ENCODE data around the gene BFAR. TPM values are rescaled to one million over a fixed set of nuclear protein-coding genes. Genes with fewer than 3 reads are reported as not detected.

BFAR gene
- total and polyA plus RNA-seq, 2 donors: 35.9 to 44.4 TPM

DNA sequence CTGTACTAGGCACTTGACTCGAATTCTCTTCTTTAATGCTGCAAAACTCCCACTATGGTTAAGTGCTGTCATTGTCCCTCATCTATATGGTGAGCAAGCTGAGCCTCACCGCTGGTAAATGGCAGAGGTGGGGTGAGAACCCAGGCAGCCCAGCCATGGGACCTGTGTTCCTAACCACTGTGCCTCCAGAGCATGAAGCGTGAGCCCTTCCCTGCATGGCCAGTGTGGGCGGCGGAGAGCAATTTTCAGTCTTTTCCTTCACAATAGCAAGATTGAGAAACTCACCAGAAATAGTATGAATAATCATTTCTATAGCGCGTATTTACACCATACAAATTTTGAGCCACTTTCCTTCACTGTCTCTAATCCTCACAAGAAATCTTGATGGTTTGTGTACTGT lies 9.2 kb downstream of the BFAR start:
- no peaks in the 10 kb centered on the region for H3K9me3 ChIP-seq (ENCODE audit: control insufficient read depth in 2 of 2, insufficient read depth in 1 of 2, low read length in 1 of 2)
- H3K4me1 ChIP-seq (ENCODE audit: control insufficient read depth in 2 of 2, insufficient read depth in 2 of 2, low read length in 2 of 2): no peaks in the 10 kb centered on the region
- DNase-seq (ENCODE audit: low read depth in 6 of 9, low spot score in 9 of 9): no peak
- H3K36me3 ChIP-seq (ENCODE audit: control insufficient read depth in 2 of 2, insufficient read depth in 2 of 2, low read length in 1 of 2): peaks cover 22 to 37% of the 10 kb centered on the region in 2 donors
- no peak overlapping the region for H3K27ac ChIP-seq (ENCODE audit: low read depth in 1 of 2, low read length in 1 of 2)
- H3K4me3 ChIP-seq (ENCODE audit: low read length in 2 of 2): no peak overlapping the region
- no peaks in the 10 kb centered on the region for H3K27me3 ChIP-seq (ENCODE audit: control insufficient read depth in 2 of 2, insufficient read depth in 1 of 2, low read length in 1 of 2)
- WGBS: 98% methylated on average over 7 of the region's 7 CpGs

DNA sequence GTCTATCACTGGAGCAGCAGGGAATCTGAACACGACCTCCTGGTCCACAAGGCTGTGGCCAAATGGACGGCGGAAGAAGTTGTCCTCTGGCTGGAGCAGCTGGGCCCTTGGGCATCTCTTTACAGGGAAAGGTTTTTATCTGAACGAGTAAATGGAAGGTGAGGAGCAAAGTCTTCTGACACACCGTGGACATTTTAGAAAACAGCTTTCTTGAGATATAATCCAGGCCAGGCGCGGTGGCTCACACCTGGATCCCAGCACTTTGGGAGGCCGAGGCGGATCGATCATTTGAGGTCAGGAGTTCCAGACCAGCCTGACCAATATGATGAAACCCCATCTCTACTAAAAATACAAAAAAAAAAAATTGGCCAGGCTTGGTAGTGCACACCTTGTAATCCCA lies 17.1 kb downstream of the BFAR start:
- no peaks in the 10 kb centered on the region for H3K27me3 ChIP-seq (ENCODE audit: control insufficient read depth in 2 of 2, insufficient read depth in 1 of 2, low read length in 1 of 2)
- H3K36me3 ChIP-seq (ENCODE audit: control insufficient read depth in 2 of 2, insufficient read depth in 2 of 2, low read length in 1 of 2): peaks cover 49 to 60% of the 10 kb centered on the region in 2 donors
- H3K4me1 ChIP-seq (ENCODE audit: control insufficient read depth in 2 of 2, insufficient read depth in 2 of 2, low read length in 2 of 2): peaks cover 0 to 2% of the 10 kb centered on the region in 2 donors
- H3K9me3 ChIP-seq (ENCODE audit: control insufficient read depth in 2 of 2, insufficient read depth in 1 of 2, low read length in 1 of 2): no peaks in the 10 kb centered on the region
- H3K27ac ChIP-seq (ENCODE audit: low read depth in 1 of 2, low read length in 1 of 2): no peak overlapping the region
- no peak overlapping the region for H3K4me3 ChIP-seq (ENCODE audit: low read length in 2 of 2)
- WGBS: 98% methylated on average over 10 of the region's 10 CpGs
- DNase-seq (ENCODE audit: low read depth in 6 of 9, low spot score in 9 of 9): no peak

GRCh38 chr16:14650629-14651028 lies 17.9 kb downstream of the BFAR start:
- no peak for DNase-seq (ENCODE audit: low read depth in 6 of 9, low spot score in 9 of 9)
- peak overlapping the region in 1 of 2 donors; percentile 24 for H3K27ac ChIP-seq (ENCODE audit: low read depth in 1 of 2, low read length in 1 of 2)
- peaks cover 52 to 58% of the 10 kb centered on the region in 2 donors for H3K36me3 ChIP-seq (ENCODE audit: control insufficient read depth in 2 of 2, insufficient read depth in 2 of 2, low read length in 1 of 2)
- H3K27me3 ChIP-seq (ENCODE audit: control insufficient read depth in 2 of 2, insufficient read depth in 1 of 2, low read length in 1 of 2): no peaks in the 10 kb centered on the region
- 90% methylated on average over 6 of the region's 6 CpGs for WGBS
- peaks cover 0 to 2% of the 10 kb centered on the region in 2 donors for H3K4me1 ChIP-seq (ENCODE audit: control insufficient read depth in 2 of 2, insufficient read depth in 2 of 2, low read length in 2 of 2)
- no peaks in the 10 kb centered on the region for H3K9me3 ChIP-seq (ENCODE audit: control insufficient read depth in 2 of 2, insufficient read depth in 1 of 2, low read length in 1 of 2)
- no peak overlapping the region for H3K4me3 ChIP-seq (ENCODE audit: low read length in 2 of 2)

DNA sequence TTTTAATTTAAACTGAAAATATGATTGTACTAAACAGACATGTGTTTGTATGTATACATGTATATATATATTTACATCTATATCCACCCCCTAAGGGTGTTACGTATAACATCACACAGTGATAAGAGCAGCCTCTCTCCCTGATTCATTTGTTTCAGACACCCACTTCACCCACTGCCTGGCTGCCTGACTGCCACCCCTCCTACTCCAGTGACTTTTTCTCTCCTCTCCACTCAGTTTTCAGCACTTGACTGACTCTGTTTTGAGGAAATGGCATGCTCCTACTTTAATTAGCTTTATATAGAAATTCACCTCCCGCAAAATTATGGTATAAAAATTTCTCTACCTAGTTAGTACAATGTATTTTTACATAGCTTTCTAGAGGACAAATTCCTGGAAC lies 20.0 kb downstream of the BFAR start:
- H3K4me3 ChIP-seq (ENCODE audit: low read length in 2 of 2): no peak overlapping the region
- 96% methylated on average over 2 of the region's 2 CpGs for WGBS
- H3K36me3 ChIP-seq (ENCODE audit: control insufficient read depth in 2 of 2, insufficient read depth in 2 of 2, low read length in 1 of 2): peaks cover 55 to 62% of the 10 kb centered on the region in 2 donors
- no peak overlapping the region for H3K27ac ChIP-seq (ENCODE audit: low read depth in 1 of 2, low read length in 1 of 2)
- no peaks in the 10 kb centered on the region for H3K9me3 ChIP-seq (ENCODE audit: control insufficient read depth in 2 of 2, insufficient read depth in 1 of 2, low read length in 1 of 2)
- no peak for DNase-seq (ENCODE audit: low read depth in 6 of 9, low spot score in 9 of 9)
- H3K4me1 ChIP-seq (ENCODE audit: control insufficient read depth in 2 of 2, insufficient read depth in 2 of 2, low read length in 2 of 2): peaks cover 0 to 2% of the 10 kb centered on the region in 2 donors
- no peaks in the 10 kb centered on the region for H3K27me3 ChIP-seq (ENCODE audit: control insufficient read depth in 2 of 2, insufficient read depth in 1 of 2, low read length in 1 of 2)

DNA sequence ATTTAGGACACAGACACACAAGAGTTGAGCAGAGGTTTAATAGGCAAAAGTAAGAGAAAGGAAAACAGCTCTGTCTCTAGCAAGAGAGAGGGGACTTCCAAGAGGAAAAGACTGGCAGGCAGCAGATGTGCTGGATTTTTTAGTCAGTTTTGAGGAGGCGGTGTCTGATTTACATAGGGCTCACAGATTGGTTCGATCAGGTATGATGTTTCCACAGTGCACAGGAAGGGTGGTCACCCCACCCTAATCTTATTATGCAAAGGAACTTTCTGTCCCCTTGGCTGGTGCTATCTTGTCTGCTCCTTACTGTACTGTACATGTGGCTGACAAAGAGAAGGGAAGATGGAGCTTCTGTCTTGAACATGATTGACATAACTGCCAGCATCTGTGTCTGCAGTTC lies 25.3 kb downstream of the BFAR start:
- no peak for DNase-seq (ENCODE audit: low read depth in 6 of 9, low spot score in 9 of 9)
- Histone ChIP-seq H3K9me3 (ENCODE audit: control insufficient read depth in 2 of 2, insufficient read depth in 1 of 2, low read length in 1 of 2) (no peaks in the 10 kb centered on the region), H3K27me3 (ENCODE audit: control insufficient read depth in 2 of 2, insufficient read depth in 1 of 2, low read length in 1 of 2) (no peaks in the 10 kb centered on the region), H3K4me3 (ENCODE audit: low read length in 2 of 2) (no peak overlapping the region), H3K36me3 (ENCODE audit: control insufficient read depth in 2 of 2, insufficient read depth in 2 of 2, low read length in 1 of 2) (peaks cover 27 to 55% of the 10 kb centered on the region in 2 donors), H3K27ac (ENCODE audit: low read depth in 1 of 2, low read length in 1 of 2) (no peak overlapping the region), H3K4me1 (ENCODE audit: control insufficient read depth in 2 of 2, insufficient read depth in 2 of 2, low read length in 2 of 2) (no peaks in the 10 kb centered on the region)
- WGBS: 94% methylated on average over 2 of the region's 2 CpGs

DNA sequence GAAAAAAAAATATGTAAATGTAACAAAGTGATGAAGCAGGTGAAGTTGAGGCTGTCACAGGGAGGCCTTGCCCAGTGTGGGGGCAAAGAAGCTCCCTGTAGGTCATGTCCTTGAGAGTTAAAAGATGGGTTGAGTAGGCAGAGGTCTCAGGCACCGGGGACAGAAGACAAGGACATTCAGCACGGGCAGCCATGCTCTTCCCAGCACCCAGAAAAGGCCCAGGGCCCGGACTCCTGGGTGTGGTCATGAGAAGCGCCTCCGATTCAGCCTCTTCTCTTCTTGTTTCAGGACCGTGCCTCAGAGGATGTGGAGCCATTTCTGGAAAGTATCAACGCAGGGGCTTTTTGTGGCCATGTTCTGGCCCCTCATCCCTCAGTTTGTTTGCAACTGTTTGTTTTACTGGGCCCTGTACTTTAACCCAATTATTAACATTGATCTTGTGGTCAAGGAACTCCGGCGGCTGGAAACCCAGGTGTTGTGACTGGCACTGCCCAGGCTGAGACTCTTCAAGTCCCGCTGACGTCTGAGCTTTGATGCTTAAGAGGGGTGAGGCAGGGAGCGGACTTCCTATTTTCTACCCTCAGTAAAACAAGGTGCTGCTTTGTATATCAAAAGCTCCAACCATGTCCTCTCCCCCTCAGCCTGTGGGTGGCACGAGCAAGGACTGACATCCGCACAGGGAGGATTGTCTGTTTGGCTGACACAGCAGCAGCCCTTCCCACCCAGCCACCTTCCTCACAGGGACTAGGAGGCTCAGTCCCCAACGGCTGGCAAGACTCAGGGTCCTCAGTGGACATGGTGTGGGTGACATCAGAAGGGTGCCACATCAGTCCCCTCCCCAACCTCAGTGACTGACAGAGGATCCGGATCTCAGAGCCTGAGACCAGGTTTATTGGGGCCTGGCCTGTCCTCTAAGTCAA lies 34.9 kb downstream of the BFAR start:
- Histone ChIP-seq H3K36me3 (ENCODE audit: control insufficient read depth in 2 of 2, insufficient read depth in 2 of 2, low read length in 1 of 2) (peaks cover 37 to 56% of the 10 kb centered on the region in 2 donors), H3K27ac (ENCODE audit: low read depth in 1 of 2, low read length in 1 of 2) (no peak overlapping the region), H3K4me3 (ENCODE audit: low read length in 2 of 2) (no peak overlapping the region), H3K27me3 (ENCODE audit: control insufficient read depth in 2 of 2, insufficient read depth in 1 of 2, low read length in 1 of 2) (no peaks in the 10 kb centered on the region), H3K9me3 (ENCODE audit: control insufficient read depth in 2 of 2, insufficient read depth in 1 of 2, low read length in 1 of 2) (no peaks in the 10 kb centered on the region), H3K4me1 (ENCODE audit: control insufficient read depth in 2 of 2, insufficient read depth in 2 of 2, low read length in 2 of 2) (no peaks in the 10 kb centered on the region)
- DNase-seq (ENCODE audit: low read depth in 6 of 9, low spot score in 9 of 9): no peak
- WGBS: 96% methylated on average over 16 of the region's 16 CpGs

GRCh38 chr16:14668556-14669223 lies 35.9 kb downstream of the BFAR start:
- Histone ChIP-seq H3K4me3 (ENCODE audit: low read length in 2 of 2) (no peak overlapping the region), H3K27ac (ENCODE audit: low read depth in 1 of 2, low read length in 1 of 2) (no peak overlapping the region), H3K4me1 (ENCODE audit: control insufficient read depth in 2 of 2, insufficient read depth in 2 of 2, low read length in 2 of 2) (no peaks in the 10 kb centered on the region), H3K9me3 (ENCODE audit: control insufficient read depth in 2 of 2, insufficient read depth in 1 of 2, low read length in 1 of 2) (no peaks in the 10 kb centered on the region), H3K27me3 (ENCODE audit: control insufficient read depth in 2 of 2, insufficient read depth in 1 of 2, low read length in 1 of 2) (no peaks in the 10 kb centered on the region), H3K36me3 (ENCODE audit: control insufficient read depth in 2 of 2, insufficient read depth in 2 of 2, low read length in 1 of 2) (peaks cover 34 to 49% of the 10 kb centered on the region in 2 donors)
- 94% methylated on average over 7 of the region's 7 CpGs for WGBS
- no peak for DNase-seq (ENCODE audit: low read depth in 6 of 9, low spot score in 9 of 9)

DNA sequence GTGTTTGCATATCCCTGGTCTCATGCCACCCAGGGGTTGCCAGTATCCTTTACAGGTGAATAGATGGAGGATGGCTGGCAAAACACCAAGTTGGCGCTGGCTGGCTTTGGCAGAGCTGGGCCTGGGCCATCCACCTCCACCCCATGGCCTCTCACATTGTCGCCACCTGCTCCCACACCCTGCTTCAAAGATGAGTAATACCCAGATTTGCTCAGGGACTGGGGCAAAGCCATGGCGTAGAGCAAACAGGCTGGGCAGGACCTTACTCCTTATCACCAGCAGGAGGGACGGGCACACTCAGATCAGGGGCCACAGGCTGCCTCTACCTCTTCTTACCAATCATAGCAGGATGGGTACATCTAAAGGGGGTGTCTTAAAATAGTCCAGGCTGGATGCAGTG lies 37.0 kb downstream of the BFAR start:
- Histone ChIP-seq H3K4me1 (ENCODE audit: control insufficient read depth in 2 of 2, insufficient read depth in 2 of 2, low read length in 2 of 2) (no peaks in the 10 kb centered on the region), H3K9me3 (ENCODE audit: control insufficient read depth in 2 of 2, insufficient read depth in 1 of 2, low read length in 1 of 2) (no peaks in the 10 kb centered on the region), H3K4me3 (ENCODE audit: low read length in 2 of 2) (no peak overlapping the region), H3K27me3 (ENCODE audit: control insufficient read depth in 2 of 2, insufficient read depth in 1 of 2, low read length in 1 of 2) (no peaks in the 10 kb centered on the region), H3K27ac (ENCODE audit: low read depth in 1 of 2, low read length in 1 of 2) (no peak overlapping the region), H3K36me3 (ENCODE audit: control insufficient read depth in 2 of 2, insufficient read depth in 2 of 2, low read length in 1 of 2) (peaks cover 28 to 39% of the 10 kb centered on the region in 2 donors)
- no peak for DNase-seq (ENCODE audit: low read depth in 6 of 9, low spot score in 9 of 9)
- whole genome bisulfite sequencing: 98% methylated on average over 4 of the region's 4 CpGs

GRCh38 chr16:14672403-14672971 lies 39.7 kb downstream of the BFAR start:
- no peak overlapping the region for H3K4me3 ChIP-seq (ENCODE audit: low read length in 2 of 2)
- DNase-seq (ENCODE audit: low read depth in 6 of 9, low spot score in 9 of 9): no peak
- 75% methylated on average over 7 of the region's 7 CpGs for WGBS
- H3K27me3 ChIP-seq (ENCODE audit: control insufficient read depth in 2 of 2, insufficient read depth in 1 of 2, low read length in 1 of 2): no peaks in the 10 kb centered on the region
- no peak overlapping the region for H3K27ac ChIP-seq (ENCODE audit: low read depth in 1 of 2, low read length in 1 of 2)
- H3K4me1 ChIP-seq (ENCODE audit: control insufficient read depth in 2 of 2, insufficient read depth in 2 of 2, low read length in 2 of 2): no peaks in the 10 kb centered on the region
- H3K36me3 ChIP-seq (ENCODE audit: control insufficient read depth in 2 of 2, insufficient read depth in 2 of 2, low read length in 1 of 2): peaks cover 3 to 14% of the 10 kb centered on the region in 2 donors
- H3K9me3 ChIP-seq (ENCODE audit: control insufficient read depth in 2 of 2, insufficient read depth in 1 of 2, low read length in 1 of 2): no peaks in the 10 kb centered on the region
